GM21723 (cell line): ENCODE measurements around the gene ANKFN1.

ENCODE experiments used
- ATAC-seq: cut with Tn5 transposase; IDR thresholded peaks from one replicate; pipeline ENCODE4 v1.9.1; 2021; ENCODE audit warnings: mild to moderate bottlenecking, moderate library complexity; ENCODE audit not compliant: unreplicated experiment

The ANKFN1 gene

GRCh38 chr17:56152874-56153602 lies at the start of gene ANKFN1:
Gene ANKFN1, plus strand, starts transcription at chr17:56153475. Its CDS starts 59,193 bp downstream, at chr17:56212668.
- no peak for ATAC-seq

- ATAC-seq: no peak
Observed at GRCh38 chr17:56108811-56109284, 44.4 kb upstream of the ANKFN1 start.

- no peak for ATAC-seq
Observed at GRCh38 chr17:56109836-56110235, 43.4 kb upstream of the ANKFN1 start.

- no peak for ATAC-seq
Observed at GRCh38 chr17:56110463-56111135, 42.7 kb upstream of the ANKFN1 start.

- no peak for ATAC-seq
Observed at GRCh38 chr17:56111706-56112485, 41.4 kb upstream of the ANKFN1 start.

- no peak for ATAC-seq
Observed at GRCh38 chr17:56113486-56113885, 39.8 kb upstream of the ANKFN1 start.

- no peak for ATAC-seq
Observed at GRCh38 chr17:56114469-56114868, 38.8 kb upstream of the ANKFN1 start.

GRCh38 chr17:56119191-56119590 lies 34.1 kb upstream of the ANKFN1 start:
- no peak for ATAC-seq

GRCh38 chr17:56119936-56120335 lies 33.3 kb upstream of the ANKFN1 start:
- ATAC-seq: no peak

GRCh38 chr17:56121191-56122051 lies 31.9 kb upstream of the ANKFN1 start:
- no peak for ATAC-seq

- no peak for ATAC-seq
Observed at GRCh38 chr17:56125830-56126819, 27.1 kb upstream of the ANKFN1 start.

GRCh38 chr17:56130026-56130425 lies 23.2 kb upstream of the ANKFN1 start:
- no peak for ATAC-seq

GRCh38 chr17:56130631-56131030 lies 22.6 kb upstream of the ANKFN1 start:
- ATAC-seq: no peak

- no peak for ATAC-seq
Observed at GRCh38 chr17:56131431-56131830, 21.8 kb upstream of the ANKFN1 start.

- ATAC-seq: no peak
Observed at GRCh38 chr17:56136301-56136700, 17.0 kb upstream of the ANKFN1 start.

- ATAC-seq: no peak
Observed at GRCh38 chr17:56141046-56141839, 12.0 kb upstream of the ANKFN1 start.

GRCh38 chr17:56142325-56142724 lies 10.9 kb upstream of the ANKFN1 start:
- ATAC-seq: no peak

- no peak for ATAC-seq
Observed at GRCh38 chr17:56142781-56143180, 10.5 kb upstream of the ANKFN1 start.

- ATAC-seq: no peak
Observed at GRCh38 chr17:56144223-56144622, 9.1 kb upstream of the ANKFN1 start.
